Neural progenitor cell (in vitro differentiated cells): Measurements from ENCODE around the gene CLDN7. TPM values are rescaled to one million over a fixed set of nuclear protein-coding genes. Genes with fewer than 3 reads are reported as not detected.
A peak's percentile ranks its signal among the peaks of the same experiment; 100 is the strongest.

Experiments used
- DNase-seq: peaks from one replicate; pipeline ENCODE4 v3.0.0-alpha.2; 2016; ENCODE audit warnings: low spot score
- H2AFZ ChIP-seq: fragments of 200-600 bp; sonication (generic); replicated peaks from 2 replicates; pipeline ENCODE4 v1.6.1; 2016; ENCODE audit warnings: antibody characterized with exemption
- H3F3A ChIP-seq: fragments of 200-600 bp; sonication (generic); 2 replicates; pipeline ENCODE4 v1.6.1; 2016; ENCODE audit warnings: antibody characterized with exemption, low read depth
- H3K27ac ChIP-seq: fragments of 200-600 bp; sonication (generic); 2 replicates; pipeline ENCODE4 v1.5.1; 2016; ENCODE audit warnings: mild to moderate bottlenecking
- H3K27me3 ChIP-seq: fragments of 200-600 bp; sonication (generic); 2 replicates; pipeline ENCODE4 v1.6.1; 2016; ENCODE audit warnings: mild to moderate bottlenecking, moderate library complexity
- H3K36me3 ChIP-seq: fragments of 200-600 bp; sonication (generic); 2 replicates; pipeline ENCODE4 v1.5.1; 2016
- H3K4me1 ChIP-seq: fragments of 200-600 bp; sonication (generic); 2 replicates; pipeline ENCODE4 v1.6.1; 2016; ENCODE audit warnings: mixed run types
- H3K4me2 ChIP-seq: fragments of 200-600 bp; sonication (generic); 2 replicates; pipeline ENCODE4 v1.6.1; 2016
- H3K4me3 ChIP-seq: fragments of 200-600 bp; sonication (generic); 2 replicates; pipeline ENCODE4 v1.5.1; 2016
- H3K79me2 ChIP-seq: fragments of 200-600 bp; sonication (generic); 2 replicates; pipeline ENCODE4 v1.6.1; 2016; ENCODE audit warnings: low read depth
- H3K9ac ChIP-seq: fragments of 200-600 bp; sonication (generic); 2 replicates; pipeline ENCODE4 v1.6.1; 2016
- H3K9me3 ChIP-seq: fragments of 200-600 bp; sonication (generic); 2 replicates; pipeline ENCODE4 v1.5.1; 2016; ENCODE audit warnings: low read depth
- H4K20me1 ChIP-seq: fragments of 200-600 bp; sonication (generic); 2 replicates; pipeline ENCODE4 v1.6.1; 2016; ENCODE audit warnings: low read depth
- H3K27ac Mint-ChIP-seq: 3 replicates; pipeline ENCODE4 v1.8.0; 2021; ENCODE audit warnings: mixed read lengths
- H3K27me3 Mint-ChIP-seq: 2 replicates; pipeline ENCODE4 v1.8.0; 2022; ENCODE audit warnings: low read depth, mild to moderate bottlenecking, inconsistent platforms, moderate library complexity, mixed read lengths; ENCODE audit not compliant: insufficient read depth
- H3K36me3 Mint-ChIP-seq: 3 replicates; pipeline ENCODE4 v1.8.0; 2021; ENCODE audit warnings: mixed read lengths
- H3K4me1 Mint-ChIP-seq: 3 replicates; pipeline ENCODE4 v1.8.0; 2021; ENCODE audit warnings: mixed read lengths
- H3K4me3 Mint-ChIP-seq: 3 replicates; pipeline ENCODE4 v1.8.0; 2021; ENCODE audit warnings: mild to moderate bottlenecking, moderate library complexity, mixed read lengths
- H3K9me3 Mint-ChIP-seq: 3 replicates; pipeline ENCODE4 v1.8.0; 2020; ENCODE audit warnings: mixed read lengths
- EZH2 ChIP-seq: fragments of 200-600 bp; sonication (generic); IDR thresholded peaks from 2 replicates; pipeline ENCODE4 v1.6.1; 2017; ENCODE audit warnings: antibody characterized with exemption, mild to moderate bottlenecking, moderate library complexity
- EZH2phosphoT487 ChIP-seq: fragments of 200-600 bp; sonication (generic); IDR thresholded peaks from 2 replicates; pipeline ENCODE4 v1.6.1; 2017; ENCODE audit warnings: antibody characterized with exemption
- total RNA-seq: library from RNA; depleted of rRNA; stranded (reverse); fragments of >200 nt; gene quantifications from 2 replicates; pipeline ENCODE4 v1.2.3, GENCODE V29; 2015; ENCODE audit warnings: low replicate concordance
- TF ChIP-seq, protein P1 (sequence below): fragments of 200-600 bp; sonication (generic); IDR thresholded peaks from 2 replicates; pipeline ENCODE4 v1.5.1; 2017; ENCODE audit warnings: antibody characterized with exemption, mild to moderate bottlenecking

Gene CLDN7
- total RNA-seq, 1 donor from 2014 or later = 0.32 TPM

DNA sequence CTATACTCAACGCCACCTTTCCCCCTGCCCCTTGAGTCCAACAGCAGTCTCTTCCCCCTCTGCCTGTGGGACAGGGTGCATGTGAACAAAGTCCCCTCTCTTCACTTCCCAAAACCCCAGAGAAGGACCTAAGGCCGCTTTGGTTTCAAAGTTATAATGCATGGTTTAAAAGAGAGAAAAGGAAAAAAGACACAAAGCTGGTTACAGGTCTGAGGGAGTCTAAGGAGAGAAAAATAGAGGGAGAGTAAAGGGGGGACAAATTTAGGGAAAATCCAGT, 18.9 kb downstream of the CLDN7 start:
- Histone ChIP-seq H3K27ac (peak overlapping the region; percentile 1), H2AFZ (no peak overlapping the region)

DNA sequence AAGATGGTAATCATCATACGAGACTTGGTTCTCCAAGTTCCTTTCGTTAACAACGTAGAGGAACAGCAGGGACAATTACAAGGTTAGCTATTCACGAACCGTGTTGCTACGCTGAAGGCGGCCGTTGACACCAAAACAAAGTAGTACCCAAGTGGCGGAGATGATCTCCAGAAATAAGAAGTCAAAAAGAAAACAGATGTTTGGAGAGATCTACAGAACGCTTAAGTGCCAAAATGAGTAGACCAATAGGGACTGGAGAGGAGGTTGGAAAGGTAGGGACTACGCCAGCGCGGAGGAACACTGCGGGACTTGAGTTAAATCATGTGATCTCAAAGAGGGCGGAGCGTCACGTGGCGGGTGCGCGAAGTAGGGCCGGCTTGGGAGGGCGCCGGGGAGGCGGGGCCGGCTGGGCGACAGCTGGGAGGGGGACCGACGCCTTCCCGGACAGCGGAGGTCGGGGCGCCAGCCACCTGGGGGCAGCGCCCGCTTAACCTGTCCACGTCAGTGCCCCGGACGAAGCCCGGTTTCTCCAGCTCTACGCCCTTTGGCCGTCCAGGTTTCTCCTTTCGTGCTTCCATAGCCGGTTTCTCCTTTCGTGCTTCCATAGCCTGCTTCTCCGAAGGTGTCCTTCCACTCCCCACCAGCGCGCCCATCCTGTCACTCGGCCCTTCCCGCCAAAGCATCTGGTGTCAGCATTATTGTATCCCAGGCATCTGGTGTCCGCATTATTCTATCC, 19.4 kb downstream of the CLDN7 start:
- Histone ChIP-seq H3K79me2 (peaks cover 52% of the 10 kb centered on the region), H3K4me3 (peak overlapping the region; percentile 82), H3K4me2 (peak overlapping the region; percentile 88), H3K4me1 (peaks cover 18% of the 10 kb centered on the region), H3K27me3 (no peaks in the 10 kb centered on the region), H4K20me1 (peaks cover 6% of the 10 kb centered on the region), H2AFZ (peak overlapping the region; percentile 96), H3K9ac (peak overlapping the region; percentile 67), H3F3A (peaks cover 48% of the 10 kb centered on the region), H3K36me3 (no peaks in the 10 kb centered on the region), H3K9me3 (no peaks in the 10 kb centered on the region), H3K27ac (peak overlapping the region; percentile 82)
- Mint-ChIP-seq H3K4me3 (peak overlapping the region; percentile 99), H3K9me3 (no peaks in the 10 kb centered on the region), H3K27ac (peak overlapping the region; percentile 99), H3K27me3 (peaks cover 7% of the 10 kb centered on the region), H3K4me1 (peaks cover 32% of the 10 kb centered on the region), H3K36me3 (peaks cover 26% of the 10 kb centered on the region)
- peak; percentile 98 for DNase-seq
- TF ChIP-seq, protein P1, sequence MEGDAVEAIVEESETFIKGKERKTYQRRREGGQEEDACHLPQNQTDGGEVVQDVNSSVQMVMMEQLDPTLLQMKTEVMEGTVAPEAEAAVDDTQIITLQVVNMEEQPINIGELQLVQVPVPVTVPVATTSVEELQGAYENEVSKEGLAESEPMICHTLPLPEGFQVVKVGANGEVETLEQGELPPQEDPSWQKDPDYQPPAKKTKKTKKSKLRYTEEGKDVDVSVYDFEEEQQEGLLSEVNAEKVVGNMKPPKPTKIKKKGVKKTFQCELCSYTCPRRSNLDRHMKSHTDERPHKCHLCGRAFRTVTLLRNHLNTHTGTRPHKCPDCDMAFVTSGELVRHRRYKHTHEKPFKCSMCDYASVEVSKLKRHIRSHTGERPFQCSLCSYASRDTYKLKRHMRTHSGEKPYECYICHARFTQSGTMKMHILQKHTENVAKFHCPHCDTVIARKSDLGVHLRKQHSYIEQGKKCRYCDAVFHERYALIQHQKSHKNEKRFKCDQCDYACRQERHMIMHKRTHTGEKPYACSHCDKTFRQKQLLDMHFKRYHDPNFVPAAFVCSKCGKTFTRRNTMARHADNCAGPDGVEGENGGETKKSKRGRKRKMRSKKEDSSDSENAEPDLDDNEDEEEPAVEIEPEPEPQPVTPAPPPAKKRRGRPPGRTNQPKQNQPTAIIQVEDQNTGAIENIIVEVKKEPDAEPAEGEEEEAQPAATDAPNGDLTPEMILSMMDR = peak; percentile 8
- TF ChIP-seq EZH2 (no peak), EZH2phosphoT487 (no peak)

More for the DNA sequence above, 18.9 kb downstream of the CLDN7 start:
- Histone ChIP-seq H4K20me1 (peaks cover 8% of the 10 kb centered on the region), H3K4me2 (peak overlapping the region; percentile 88), H3K9me3 (no peaks in the 10 kb centered on the region), H3F3A (peaks cover 47% of the 10 kb centered on the region), H3K9ac (no peak overlapping the region), H3K4me3 (peak overlapping the region; percentile 82), H3K79me2 (peaks cover 52% of the 10 kb centered on the region), H3K36me3 (no peaks in the 10 kb centered on the region), H3K27me3 (no peaks in the 10 kb centered on the region), H3K4me1 (peaks cover 18% of the 10 kb centered on the region)
- H3K27me3 Mint-ChIP-seq = peaks cover 7% of the 10 kb centered on the region
- H3K4me3 Mint-ChIP-seq = peak overlapping the region; percentile 99
- TF ChIP-seq EZH2 (no peak), EZH2phosphoT487 (no peak)
- TF ChIP-seq, protein P1 = no peak
- H3K4me1 Mint-ChIP-seq = peaks cover 32% of the 10 kb centered on the region
- H3K36me3 Mint-ChIP-seq = peaks cover 26% of the 10 kb centered on the region
- DNase-seq = no peak
- H3K9me3 Mint-ChIP-seq = no peaks in the 10 kb centered on the region
- H3K27ac Mint-ChIP-seq = peak overlapping the region; percentile 43

DNA sequence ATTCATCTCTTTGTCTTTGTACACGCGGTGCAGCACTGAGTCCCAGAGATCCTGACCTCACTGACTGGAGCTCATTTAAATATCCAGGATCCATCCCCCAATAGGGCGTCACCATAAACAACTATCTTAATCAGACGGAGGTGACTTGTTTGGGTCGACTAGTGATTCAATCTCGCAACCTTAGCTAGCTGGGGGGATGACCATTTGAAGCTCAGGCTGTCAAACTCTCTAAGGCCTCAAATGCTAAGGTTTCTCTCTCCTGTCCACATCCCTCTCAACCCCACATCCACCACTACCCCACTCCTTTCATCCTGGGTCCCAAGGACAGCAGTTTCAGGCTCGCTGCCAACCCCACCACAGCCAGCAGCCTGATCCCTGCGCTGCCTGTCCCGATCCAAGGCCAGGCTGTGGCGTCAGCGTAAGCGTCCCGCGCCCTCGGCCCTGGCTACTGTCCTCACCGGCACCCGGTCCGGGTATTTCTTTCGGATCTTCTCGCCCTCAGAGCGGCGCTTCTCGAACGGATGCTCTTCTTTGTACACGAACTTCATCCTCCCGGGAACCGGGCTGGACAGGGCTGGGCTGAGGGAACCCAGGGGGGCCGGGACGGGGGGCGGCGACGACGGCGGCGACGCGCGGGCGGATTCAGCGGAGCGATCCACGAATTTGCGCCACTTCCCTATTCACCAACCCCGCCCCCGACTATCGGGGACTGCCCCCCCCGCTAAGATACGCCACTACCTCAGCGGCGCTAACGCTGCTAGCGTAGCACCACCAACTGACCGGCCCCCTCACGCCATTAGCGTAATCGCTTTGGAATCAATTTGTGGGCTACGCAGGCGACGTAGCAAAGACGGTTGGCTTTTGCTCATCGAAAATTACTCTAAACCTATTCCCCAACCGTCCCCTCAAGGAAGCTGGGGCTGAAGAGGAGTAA, 20.2 kb downstream of the CLDN7 start, which contains the start of gene GABARAP:
GABARAP (minus strand) TSS at position 667 of the 934 bp plus-strand sequence; CDS start at position 548, 119 bp downstream.
- Mint-ChIP-seq H3K27ac (peak within 1 kb of the TSS; percentile 99), H3K27me3 (peaks cover 7% of the 10 kb centered on the region), H3K4me3 (peak within 1 kb of the TSS; percentile 99), H3K36me3 (peaks cover 27% of the 10 kb centered on the region), H3K9me3 (no peaks in the 10 kb centered on the region), H3K4me1 (peaks cover 37% of the 10 kb centered on the region)
- Histone ChIP-seq H3K27me3 (no peaks in the 10 kb centered on the region), H3F3A (peaks cover 56% of the 10 kb centered on the region), H4K20me1 (peaks cover 6% of the 10 kb centered on the region), H3K36me3 (no peaks in the 10 kb centered on the region), H3K9me3 (no peaks in the 10 kb centered on the region), H3K9ac (peak within 1 kb of the TSS; percentile 84), H3K27ac (peak within 1 kb of the TSS; percentile 82), H3K4me1 (peaks cover 18% of the 10 kb centered on the region), H3K4me2 (peak within 1 kb of the TSS; percentile 88), H3K4me3 (peak within 1 kb of the TSS; percentile 82), H3K79me2 (peaks cover 52% of the 10 kb centered on the region), H2AFZ (peak within 1 kb of the TSS; percentile 96)
- TF ChIP-seq EZH2 (no peak), EZH2phosphoT487 (no peak)
- TF ChIP-seq, protein P1 = no peak
- peak; percentile 96 for DNase-seq
